Activated naive CD8-positive, alpha-beta T cell (primary cell): ENCODE data around the gene POLR2J2.
"Not testable (repeated sequence)": the region's sequence is repeated elsewhere in the genome, so short reads cannot be mapped to it uniquely, and the experiment has no call there.

ENCODE experiments used
- H3K27ac Mint-ChIP-seq: one replicate; pipeline ENCODE4 v1.8.0; 2021; ENCODE audit warnings: mixed read lengths
- H3K27me3 Mint-ChIP-seq: one replicate; pipeline ENCODE4 v1.8.0; 2021; ENCODE audit warnings: mixed read lengths
- H3K36me3 Mint-ChIP-seq: one replicate; pipeline ENCODE4 v1.8.0; 2021; ENCODE audit warnings: mixed read lengths
- H3K4me1 Mint-ChIP-seq: one replicate; pipeline ENCODE4 v1.8.0; 2021; ENCODE audit warnings: low read depth, mixed read lengths
- H3K4me3 Mint-ChIP-seq: one replicate; pipeline ENCODE4 v1.8.0; 2021; ENCODE audit warnings: mild to moderate bottlenecking, mixed read lengths
- H3K9me3 Mint-ChIP-seq: one replicate; pipeline ENCODE4 v1.8.0; 2021; ENCODE audit warnings: low read depth, mixed read lengths

The POLR2J2 gene

GRCh38 chr7:102671166-102671955, at the start of gene POLR2J2:
TSS of gene POLR2J2 (minus strand) at chr7:102671663. CDS start at chr7:102671601, 62 bp downstream.
- H3K4me1 Mint-ChIP-seq, H3K9me3 Mint-ChIP-seq, H3K36me3 Mint-ChIP-seq, H3K27ac Mint-ChIP-seq, H3K27me3 Mint-ChIP-seq, H3K4me3 Mint-ChIP-seq: not testable (repeated sequence)

GRCh38 chr7:102718491-102718890, 47.0 kb upstream of the POLR2J2 start:
- not testable (repeated sequence) for H3K9me3 Mint-ChIP-seq, H3K4me3 Mint-ChIP-seq, H3K4me1 Mint-ChIP-seq, H3K27ac Mint-ChIP-seq, H3K36me3 Mint-ChIP-seq, H3K27me3 Mint-ChIP-seq

GRCh38 chr7:102715718-102716117, 44.3 kb upstream of the POLR2J2 start:
- H3K9me3 Mint-ChIP-seq, H3K27ac Mint-ChIP-seq, H3K4me3 Mint-ChIP-seq, H3K27me3 Mint-ChIP-seq, H3K36me3 Mint-ChIP-seq, H3K4me1 Mint-ChIP-seq: not testable (repeated sequence)

GRCh38 chr7:102714774-102715522, 43.5 kb upstream of the POLR2J2 start:
- H3K9me3 Mint-ChIP-seq, H3K4me3 Mint-ChIP-seq, H3K27ac Mint-ChIP-seq, H3K27me3 Mint-ChIP-seq, H3K36me3 Mint-ChIP-seq, H3K4me1 Mint-ChIP-seq: not testable (repeated sequence)

- not testable (repeated sequence) for H3K4me3 Mint-ChIP-seq, H3K4me1 Mint-ChIP-seq, H3K27me3 Mint-ChIP-seq, H3K36me3 Mint-ChIP-seq, H3K27ac Mint-ChIP-seq, H3K9me3 Mint-ChIP-seq
Measured at GRCh38 chr7:102713691-102714080, 42.2 kb upstream of the POLR2J2 start.

GRCh38 chr7:102713011-102713690, 41.7 kb upstream of the POLR2J2 start:
- H3K27me3 Mint-ChIP-seq, H3K4me1 Mint-ChIP-seq: not testable (repeated sequence)
- H3K27ac Mint-ChIP-seq, result peak overlapping the region; percentile 38

GRCh38 chr7:102698962-102699750, 27.7 kb upstream of the POLR2J2 start:
- not testable (repeated sequence) for H3K36me3 Mint-ChIP-seq, H3K4me3 Mint-ChIP-seq, H3K9me3 Mint-ChIP-seq, H3K27me3 Mint-ChIP-seq, H3K27ac Mint-ChIP-seq, H3K4me1 Mint-ChIP-seq

More at GRCh38 chr7:102713011-102713690, 41.7 kb upstream of the POLR2J2 start:
- H3K4me3 Mint-ChIP-seq, H3K36me3 Mint-ChIP-seq, H3K9me3 Mint-ChIP-seq: not testable (repeated sequence)

- H3K27ac Mint-ChIP-seq, H3K27me3 Mint-ChIP-seq, H3K4me1 Mint-ChIP-seq, H3K9me3 Mint-ChIP-seq, H3K36me3 Mint-ChIP-seq, H3K4me3 Mint-ChIP-seq: not testable (repeated sequence)
Measured at GRCh38 chr7:102697642-102698512, 26.4 kb upstream of the POLR2J2 start.

GRCh38 chr7:102696009-102696408, 24.5 kb upstream of the POLR2J2 start:
- not testable (repeated sequence) for H3K4me1 Mint-ChIP-seq, H3K36me3 Mint-ChIP-seq, H3K4me3 Mint-ChIP-seq, H3K9me3 Mint-ChIP-seq, H3K27me3 Mint-ChIP-seq, H3K27ac Mint-ChIP-seq

- not testable (repeated sequence) for H3K4me3 Mint-ChIP-seq, H3K27me3 Mint-ChIP-seq, H3K27ac Mint-ChIP-seq, H3K4me1 Mint-ChIP-seq, H3K36me3 Mint-ChIP-seq, H3K9me3 Mint-ChIP-seq
Measured at GRCh38 chr7:102695033-102695552, 23.6 kb upstream of the POLR2J2 start.

- not testable (repeated sequence) for H3K4me3 Mint-ChIP-seq, H3K36me3 Mint-ChIP-seq, H3K9me3 Mint-ChIP-seq, H3K27me3 Mint-ChIP-seq, H3K4me1 Mint-ChIP-seq, H3K27ac Mint-ChIP-seq
Measured at GRCh38 chr7:102694008-102694407, 22.5 kb upstream of the POLR2J2 start.

- H3K27me3 Mint-ChIP-seq, H3K27ac Mint-ChIP-seq, H3K36me3 Mint-ChIP-seq, H3K4me3 Mint-ChIP-seq, H3K4me1 Mint-ChIP-seq, H3K9me3 Mint-ChIP-seq: not testable (repeated sequence)
Measured at GRCh38 chr7:102690602-102691001, 19.1 kb upstream of the POLR2J2 start.

- not testable (repeated sequence) for H3K27me3 Mint-ChIP-seq, H3K4me3 Mint-ChIP-seq
Measured at GRCh38 chr7:102689436-102690282, 18.2 kb upstream of the POLR2J2 start.

More at GRCh38 chr7:102689436-102690282, 18.2 kb upstream of the POLR2J2 start:
- not testable (repeated sequence) for H3K9me3 Mint-ChIP-seq, H3K4me1 Mint-ChIP-seq, H3K27ac Mint-ChIP-seq, H3K36me3 Mint-ChIP-seq
